CD4-positive, alpha-beta T cell treated with Interleukin-2 at 100 ng/mL for 4 hours (primary cell): ENCODE data around the gene HNRNPA3.
"Not testable (repeated sequence)": the region's sequence is repeated elsewhere in the genome, so short reads cannot be mapped to it uniquely, and the experiment has no call there.

ENCODE experiments used
- DNase-seq: peaks from one replicate; pipeline ENCODE4 v3.0.0-alpha.2; 2020; ENCODE audit warnings: low spot score

Gene HNRNPA3

GRCh38 chr2:177256026-177256425, 43.4 kb downstream of the HNRNPA3 start:
- no peak for DNase-seq

- DNase-seq = no peak
These were observed 44.1 kb downstream of the HNRNPA3 start for GRCh38 chr2:177256695-177257094.

DNA sequence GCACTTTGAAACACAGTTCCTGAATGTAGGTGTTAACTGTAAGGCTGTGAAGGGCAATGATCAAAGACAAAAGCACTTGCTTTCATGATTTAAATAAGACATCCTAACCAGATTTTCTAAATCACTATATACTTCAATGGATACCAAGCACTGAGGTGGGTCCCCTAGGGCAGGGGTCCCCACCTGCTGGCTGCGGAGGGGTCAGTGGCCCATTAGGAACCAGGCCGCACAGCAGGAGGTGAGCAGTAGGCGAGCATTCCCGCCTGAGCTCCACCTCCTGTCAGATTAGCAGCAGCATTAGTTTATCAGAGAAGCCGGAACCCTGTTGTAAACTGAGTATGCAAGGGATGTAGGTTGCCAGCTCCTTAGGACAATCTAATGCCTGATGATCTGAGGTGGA, 44.9 kb downstream of the HNRNPA3 start:
- no peak for DNase-seq

DNA sequence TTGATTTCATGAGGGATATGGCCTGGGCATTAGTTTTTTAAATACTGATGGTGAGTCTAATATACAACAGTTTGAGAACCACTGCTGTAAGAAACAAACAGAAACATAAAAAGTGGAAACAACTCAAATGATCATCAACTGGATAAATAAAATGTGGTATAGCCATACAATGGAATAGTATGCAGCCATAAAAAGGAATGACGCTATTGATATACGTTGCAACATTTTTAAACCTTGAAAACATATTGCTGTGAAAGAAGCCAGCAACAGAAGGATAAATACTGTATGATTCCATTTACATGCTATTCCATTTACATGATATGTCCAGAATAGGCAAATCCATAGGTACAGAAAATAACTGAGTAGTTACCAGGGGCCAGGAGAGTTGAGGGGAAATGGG, 45.5 kb downstream of the HNRNPA3 start:
- DNase-seq = no peak

DNA sequence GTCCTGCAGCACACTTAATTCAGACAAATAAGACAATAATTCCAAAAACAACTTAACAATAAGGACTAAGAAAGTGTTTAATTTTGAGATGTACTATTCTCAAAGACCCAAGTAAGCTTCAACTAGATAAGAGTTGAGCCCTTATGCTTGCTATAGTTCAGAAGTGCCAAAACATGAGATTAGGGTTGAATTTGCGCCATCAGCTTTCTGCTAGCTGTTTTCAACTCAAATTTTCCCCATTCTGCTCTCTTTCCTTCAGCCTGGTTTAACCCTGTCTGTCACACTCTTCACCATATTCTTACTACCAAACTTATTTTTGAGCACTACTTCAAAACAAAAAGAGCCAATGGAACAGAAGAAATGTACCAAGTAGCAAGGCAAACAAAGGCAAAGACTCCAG, 47.8 kb downstream of the HNRNPA3 start:
- no peak for DNase-seq

GRCh38 chr2:177261116-177262060, 48.8 kb downstream of the HNRNPA3 start:
- DNase-seq = no peak

DNA sequence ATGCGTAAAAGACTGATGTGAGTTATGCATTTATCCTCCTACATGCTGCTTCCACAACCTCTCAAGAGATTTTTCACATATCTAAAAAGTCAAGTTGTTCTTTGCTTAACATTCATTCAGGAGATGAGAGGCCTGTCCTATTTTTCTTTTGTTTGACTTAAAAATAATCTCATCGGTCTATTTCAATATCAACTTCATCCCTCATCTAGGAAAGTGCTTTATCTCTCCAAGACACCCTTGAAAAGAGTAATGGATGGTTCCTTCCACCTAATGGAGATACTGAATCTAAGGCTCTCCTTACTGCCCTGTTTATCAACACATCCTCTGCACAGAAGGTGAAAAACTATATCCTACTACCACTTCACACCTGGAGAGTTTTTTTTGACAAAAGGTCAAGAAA, 49.5 kb downstream of the HNRNPA3 start:
- DNase-seq = no peak

DNA sequence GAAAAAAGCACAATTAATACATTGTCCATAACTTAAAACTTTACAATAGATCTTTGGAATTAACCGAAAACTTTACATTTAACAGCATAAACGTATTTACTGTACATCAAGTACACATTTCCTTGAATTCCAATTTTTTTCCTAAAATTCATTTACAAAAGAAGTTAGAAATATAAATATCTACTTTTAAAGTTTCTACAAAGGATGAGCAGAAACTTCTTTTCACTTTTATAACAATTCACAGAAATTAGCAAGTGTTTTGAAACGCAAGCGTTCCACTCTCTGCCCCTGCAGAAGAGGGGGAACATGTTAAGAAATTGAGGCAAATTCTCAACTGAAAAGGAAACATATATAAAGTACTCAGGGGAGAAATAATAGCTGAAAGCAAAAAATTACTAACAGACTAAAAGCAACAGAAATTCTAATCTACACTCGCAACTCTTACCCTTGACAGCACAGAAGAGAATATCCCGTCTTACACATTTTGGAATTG, 50.4 kb downstream of the HNRNPA3 start:
- DNase-seq = no peak

DNA sequence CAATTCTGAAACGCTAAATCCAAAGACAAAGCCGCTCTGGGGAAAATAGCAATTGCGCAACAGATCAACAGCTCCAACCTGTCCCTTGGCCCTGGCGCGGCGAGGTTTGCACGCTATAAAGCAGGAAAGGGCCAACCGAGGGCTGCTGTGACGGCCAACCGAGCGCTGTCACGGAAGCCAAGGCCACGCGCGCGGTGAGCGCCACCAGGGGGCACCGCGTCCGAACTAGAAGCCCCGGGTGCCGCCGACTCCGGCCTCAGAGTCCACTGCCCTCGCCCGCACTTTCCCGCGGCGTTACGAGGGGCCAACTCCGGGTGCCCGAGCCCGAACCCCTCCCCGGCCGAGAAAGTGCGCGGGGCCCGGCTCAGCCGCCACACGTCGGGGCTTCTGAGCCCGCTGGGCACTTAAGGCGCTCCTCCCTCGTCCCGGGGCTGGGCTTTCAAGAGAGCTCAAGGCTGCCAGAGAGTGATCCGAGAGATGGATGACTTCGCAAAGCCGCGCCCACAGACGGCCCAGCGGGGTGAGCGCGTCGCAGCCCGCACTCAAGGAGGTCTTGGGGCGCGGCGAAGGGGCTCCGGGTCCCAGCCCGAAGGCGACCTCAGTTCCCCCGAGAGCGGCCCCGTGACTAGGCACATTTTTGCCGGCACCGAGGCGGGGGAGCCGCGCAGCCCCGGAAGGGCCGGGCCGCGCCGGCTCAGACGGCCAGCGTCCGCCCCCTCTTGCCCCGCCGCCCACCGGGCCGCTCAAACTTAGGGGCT, 51.0 kb downstream of the HNRNPA3 start:
- peak; percentile 94 for DNase-seq

- no peak for DNase-seq
These were observed 51.7 kb downstream of the HNRNPA3 start for GRCh38 chr2:177264209-177264692.

- peak; percentile 89 for DNase-seq
These were observed 52.3 kb downstream of the HNRNPA3 start, which contains the start of gene NFE2L2 for GRCh38 chr2:177264693-177265587. NFE2L2 (minus strand) TSS chr2:177264727; CDS start chr2:177264576, 151 bp downstream.

DNA sequence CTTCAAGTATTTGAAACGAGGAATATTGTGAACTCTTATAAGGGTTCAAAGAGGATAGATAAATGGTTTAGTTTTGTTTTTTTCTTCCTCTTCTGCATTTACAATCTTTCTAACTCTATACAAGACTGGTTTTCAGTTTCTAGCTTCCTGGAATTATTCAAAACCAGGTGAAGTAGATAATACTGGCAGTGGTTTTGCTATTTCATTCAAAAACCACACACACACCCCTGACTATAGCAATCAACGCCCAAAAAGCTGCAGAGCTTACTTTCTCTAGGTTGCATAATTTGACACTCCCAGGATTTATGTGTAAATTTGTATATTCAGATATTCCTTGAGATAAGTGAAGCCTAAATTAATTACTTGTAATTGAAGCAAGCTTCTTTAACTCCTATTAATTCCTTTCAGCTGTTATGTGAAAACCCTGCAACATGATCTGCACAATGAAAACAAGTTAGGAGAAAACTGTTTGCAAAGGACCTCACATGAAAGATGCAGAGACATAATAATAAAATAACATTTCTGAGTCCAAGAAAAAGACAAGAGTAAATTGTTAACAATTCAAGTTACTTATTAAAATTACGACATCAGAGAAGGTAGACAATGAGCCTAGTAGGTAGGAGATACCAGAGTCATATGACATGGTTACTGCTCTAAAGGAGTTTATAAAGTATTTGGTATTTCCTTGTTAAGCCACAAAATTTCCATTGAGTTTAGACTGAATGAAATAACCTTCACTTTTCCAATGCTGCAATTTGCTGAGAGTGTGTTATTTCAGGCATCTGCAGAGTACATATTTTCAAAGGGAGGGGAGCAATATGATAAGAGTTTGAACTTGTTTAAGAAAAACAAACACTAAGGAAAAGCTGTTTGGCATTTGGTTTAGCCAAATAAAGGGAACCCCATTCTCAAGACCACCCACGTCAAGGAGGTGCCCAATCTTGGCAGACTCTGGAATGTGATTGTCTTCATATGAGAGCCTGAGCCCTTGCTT, 53.5 kb downstream of the HNRNPA3 start:
- DNase-seq = peak; percentile 53

GRCh38 chr2:177266955-177267354, 54.4 kb downstream of the HNRNPA3 start:
- not testable (repeated sequence) for DNase-seq

GRCh38 chr2:177268187-177268871, 55.7 kb downstream of the HNRNPA3 start:
- no peak for DNase-seq

DNA sequence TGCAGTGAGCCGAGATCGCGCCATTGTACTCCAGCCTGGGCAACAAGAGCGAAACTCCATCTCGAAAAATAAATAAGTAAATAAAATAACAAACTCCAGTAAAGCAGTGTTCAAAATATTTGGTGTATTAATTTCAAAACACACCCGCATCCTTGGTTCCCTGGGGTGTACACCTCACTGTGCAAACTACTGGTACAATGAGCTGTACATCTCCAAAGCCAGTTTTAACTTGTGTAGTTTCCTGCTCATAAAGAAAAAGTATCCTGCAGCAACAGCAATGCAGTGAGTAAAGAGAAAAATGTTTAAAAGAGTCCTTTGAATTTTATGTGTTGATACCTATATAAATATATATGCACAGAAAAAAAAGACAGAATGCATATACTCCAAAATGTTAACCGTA, 56.3 kb downstream of the HNRNPA3 start:
- no peak for DNase-seq

DNA sequence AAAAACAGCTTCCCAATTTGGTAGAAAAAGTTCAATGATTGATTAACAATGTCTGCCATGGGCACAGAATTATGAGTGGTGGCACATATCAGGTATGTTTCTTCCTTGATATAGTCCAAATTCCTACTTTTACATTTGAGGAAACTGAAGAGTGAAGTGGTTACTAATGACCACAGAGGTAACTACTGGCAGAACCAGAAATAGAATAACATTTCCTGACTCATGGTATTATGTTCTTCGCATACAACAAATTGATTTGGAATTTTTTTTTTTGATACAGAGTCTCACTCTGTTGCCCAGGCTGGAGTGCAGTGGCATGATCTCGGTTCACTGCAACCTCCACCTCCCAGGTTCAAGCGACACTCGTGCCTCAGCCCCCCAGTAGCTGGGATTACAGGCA, 57.9 kb downstream of the HNRNPA3 start:
- DNase-seq = no peak

DNA sequence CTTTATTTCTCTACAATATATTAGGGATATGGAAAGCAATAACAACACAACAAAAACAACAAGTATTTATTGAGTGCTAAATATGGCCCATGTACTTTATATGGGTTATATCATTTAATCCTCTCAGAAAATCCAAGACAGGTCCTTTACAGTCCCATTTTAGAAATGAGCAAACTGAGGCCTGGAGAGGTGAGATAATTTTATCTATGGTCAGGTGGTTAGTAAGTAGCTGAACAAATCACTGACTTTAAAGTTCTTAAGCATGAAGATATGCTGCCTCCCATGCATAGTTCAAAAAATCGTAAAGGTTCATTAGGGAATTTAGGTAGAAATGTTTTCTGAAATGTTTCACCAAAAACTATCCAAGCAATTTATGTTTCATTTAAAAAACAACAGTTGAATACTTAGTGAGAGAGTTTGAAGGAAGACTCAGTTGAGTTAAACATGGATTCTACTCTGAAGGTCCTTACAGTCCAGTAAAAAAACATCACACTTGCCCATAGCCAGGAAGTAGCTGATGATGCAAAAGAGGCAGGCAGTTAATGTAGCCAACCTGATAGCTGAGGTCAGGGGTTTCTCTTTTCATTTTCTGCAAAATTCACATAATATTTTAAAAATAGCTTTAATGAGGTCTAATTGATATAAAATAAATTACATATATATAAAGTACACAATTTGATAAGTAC, 59.5 kb downstream of the HNRNPA3 start:
- no peak for DNase-seq

DNA sequence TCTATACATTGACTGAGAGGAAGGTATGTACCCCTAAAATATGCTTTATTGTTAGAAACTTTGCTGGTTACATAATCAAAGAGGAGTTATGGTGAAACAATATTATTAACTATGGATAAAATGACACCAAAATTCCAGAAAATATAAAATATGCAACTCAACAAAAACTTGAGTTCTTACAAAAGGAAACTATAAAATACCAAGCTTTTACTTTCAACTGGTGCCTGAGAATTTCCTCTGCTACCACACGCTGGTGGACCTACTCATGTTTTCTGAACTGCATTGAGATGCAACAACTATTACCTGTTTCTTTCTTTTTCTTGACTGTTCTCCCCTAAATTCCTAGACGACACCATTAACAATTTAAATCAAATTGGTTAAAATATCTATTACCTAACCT, 60.2 kb downstream of the HNRNPA3 start:
- no peak for DNase-seq

DNA sequence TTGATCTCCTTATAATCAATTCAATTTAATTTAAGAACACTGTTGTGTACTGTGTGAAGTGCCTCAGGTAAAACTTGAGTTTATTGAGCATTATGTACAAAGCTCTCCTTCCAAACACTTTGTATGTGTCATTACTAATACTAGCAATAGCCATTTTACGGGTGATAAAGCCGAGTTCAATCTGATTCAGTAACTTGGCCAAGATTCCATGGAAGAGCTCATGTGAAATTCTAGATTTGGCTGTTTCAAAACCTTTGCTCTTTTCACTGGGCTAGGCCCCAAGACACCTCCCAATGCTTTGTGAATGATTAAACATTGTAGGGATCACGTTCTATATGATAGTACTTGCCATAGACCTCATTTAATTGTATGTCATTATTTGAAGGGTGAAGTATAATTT, 60.8 kb downstream of the HNRNPA3 start:
- DNase-seq = no peak
